Suppressor macrophage treated with lipopolysaccharide for 4 hours (primary cell): ENCODE results near the gene ACAP3.
A peak's percentile ranks its signal among the peaks of the same experiment; 100 is the strongest.

Experiments used
- DNase-seq: peaks from one replicate; pipeline ENCODE4 v3.0.0-alpha.2; 2020

ACAP3 gene, protein sequence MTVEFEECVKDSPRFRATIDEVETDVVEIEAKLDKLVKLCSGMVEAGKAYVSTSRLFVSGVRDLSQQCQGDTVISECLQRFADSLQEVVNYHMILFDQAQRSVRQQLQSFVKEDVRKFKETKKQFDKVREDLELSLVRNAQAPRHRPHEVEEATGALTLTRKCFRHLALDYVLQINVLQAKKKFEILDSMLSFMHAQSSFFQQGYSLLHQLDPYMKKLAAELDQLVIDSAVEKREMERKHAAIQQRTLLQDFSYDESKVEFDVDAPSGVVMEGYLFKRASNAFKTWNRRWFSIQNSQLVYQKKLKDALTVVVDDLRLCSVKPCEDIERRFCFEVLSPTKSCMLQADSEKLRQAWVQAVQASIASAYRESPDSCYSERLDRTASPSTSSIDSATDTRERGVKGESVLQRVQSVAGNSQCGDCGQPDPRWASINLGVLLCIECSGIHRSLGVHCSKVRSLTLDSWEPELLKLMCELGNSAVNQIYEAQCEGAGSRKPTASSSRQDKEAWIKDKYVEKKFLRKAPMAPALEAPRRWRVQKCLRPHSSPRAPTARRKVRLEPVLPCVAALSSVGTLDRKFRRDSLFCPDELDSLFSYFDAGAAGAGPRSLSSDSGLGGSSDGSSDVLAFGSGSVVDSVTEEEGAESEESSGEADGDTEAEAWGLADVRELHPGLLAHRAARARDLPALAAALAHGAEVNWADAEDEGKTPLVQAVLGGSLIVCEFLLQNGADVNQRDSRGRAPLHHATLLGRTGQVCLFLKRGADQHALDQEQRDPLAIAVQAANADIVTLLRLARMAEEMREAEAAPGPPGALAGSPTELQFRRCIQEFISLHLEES

DNA sequence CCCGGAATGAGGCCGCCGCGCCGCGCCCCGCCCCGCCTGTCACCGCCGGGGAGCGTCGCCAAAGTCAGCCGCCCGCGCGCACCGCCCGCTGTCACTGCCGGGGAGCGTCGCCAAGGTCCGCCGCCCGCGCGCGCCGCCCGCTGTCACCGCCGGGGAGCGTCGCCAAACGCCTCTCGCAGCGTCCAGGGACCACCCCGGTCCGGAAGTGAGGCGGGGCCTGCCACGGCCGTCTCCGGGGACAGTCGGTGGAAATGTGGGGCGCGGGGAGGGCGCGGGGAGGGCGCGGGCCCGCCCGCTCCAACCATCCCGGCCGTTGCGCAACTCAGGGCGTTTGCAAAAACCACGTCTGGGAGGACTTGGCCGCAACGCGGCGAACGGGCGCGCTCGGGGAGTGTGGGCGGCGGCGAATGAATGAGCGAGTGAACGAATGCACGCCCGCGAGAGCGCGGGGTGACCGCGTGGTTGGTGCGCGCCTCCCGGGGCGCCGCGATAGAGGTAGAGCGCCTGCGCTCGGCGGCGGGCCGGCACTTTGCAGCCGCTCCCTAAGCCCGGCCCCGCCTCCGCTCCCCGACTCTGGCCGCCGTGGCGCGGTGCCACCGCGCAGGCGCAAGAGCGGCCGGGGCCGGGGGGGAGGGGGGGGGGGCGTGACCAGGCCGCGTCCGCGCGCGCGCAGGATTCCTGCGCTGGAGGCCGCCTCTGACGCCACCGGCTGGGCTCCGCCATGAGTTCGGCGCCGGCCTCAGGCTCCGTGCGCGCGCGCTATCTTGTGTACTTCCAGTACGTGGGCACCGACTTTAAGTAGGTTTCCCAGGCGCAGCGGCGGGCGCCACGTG, at the start of gene ACAP3, which contains the start of gene PUSL1:
Gene ACAP3 (minus strand): TSS at position 8 of the 833 bp plus-strand sequence. CDS start 115 bp downstream, outside the sequence.
Gene PUSL1 (plus strand): TSS at position 675 of the 833 bp plus-strand sequence. CDS start 47 bp downstream, at position 722.
- DNase-seq: peak; percentile 96

DNA sequence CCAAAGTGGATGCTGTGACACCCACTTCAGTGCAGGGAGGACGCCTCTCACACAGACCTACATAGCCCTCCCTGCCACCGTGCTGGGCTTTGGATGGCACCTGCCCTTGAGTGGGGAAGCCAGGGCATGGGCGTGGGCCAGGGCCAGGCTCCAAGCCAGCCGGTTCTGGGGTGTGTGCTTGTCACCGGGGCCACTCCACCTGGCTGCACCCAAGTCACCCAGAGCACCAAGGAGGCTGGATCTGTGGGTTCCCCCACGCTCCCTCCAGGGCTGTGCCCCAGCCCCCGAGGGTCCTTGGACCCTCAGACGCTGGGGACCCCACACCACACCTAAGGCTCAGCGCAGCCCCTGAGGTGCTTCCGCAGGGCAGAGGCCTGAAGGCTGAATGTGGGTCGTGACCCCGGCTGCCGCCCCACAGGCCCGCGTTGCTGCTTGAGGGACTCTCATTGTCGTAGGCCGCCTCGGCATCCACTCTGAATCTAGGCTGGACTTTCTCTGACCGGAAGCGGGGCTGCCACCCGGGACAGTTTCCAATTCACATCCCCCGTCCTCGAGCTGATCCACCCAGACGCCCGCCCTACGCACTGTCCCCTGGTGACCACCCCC, 49.2 kb upstream of the ACAP3 start:
- no peak for DNase-seq

DNA sequence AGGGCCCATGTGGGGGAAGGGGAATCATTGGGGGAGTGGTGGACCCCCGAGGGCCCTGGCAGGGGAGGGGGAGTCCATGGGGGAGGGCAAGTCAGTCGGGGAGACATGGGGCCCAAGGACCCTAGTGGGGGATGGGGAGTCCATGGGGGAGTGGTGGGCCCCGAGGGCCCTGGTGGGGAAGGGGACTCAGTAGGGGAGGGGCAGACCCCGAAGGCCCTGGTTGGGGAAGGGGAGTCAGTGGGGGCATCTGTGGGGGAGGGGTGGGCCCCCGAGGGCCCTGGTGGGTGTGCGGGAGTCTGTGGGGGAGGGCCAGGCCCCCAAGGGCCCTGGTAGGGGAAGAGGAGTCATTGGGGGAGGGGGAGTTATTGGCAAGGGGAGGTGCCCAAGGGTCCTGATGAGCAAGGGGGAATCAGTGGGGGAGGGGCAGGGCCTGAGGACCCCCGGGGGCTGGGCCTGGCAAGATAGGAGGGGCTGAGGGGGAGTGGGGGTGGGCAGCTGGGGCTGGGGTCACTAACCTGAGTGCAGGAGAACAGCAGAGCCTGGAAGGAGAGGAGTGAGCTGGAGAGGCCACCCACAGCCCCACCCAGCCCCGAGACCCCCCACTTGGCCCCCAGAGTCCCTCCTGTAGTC, 48.6 kb upstream of the ACAP3 start:
- DNase-seq: no peak

DNA sequence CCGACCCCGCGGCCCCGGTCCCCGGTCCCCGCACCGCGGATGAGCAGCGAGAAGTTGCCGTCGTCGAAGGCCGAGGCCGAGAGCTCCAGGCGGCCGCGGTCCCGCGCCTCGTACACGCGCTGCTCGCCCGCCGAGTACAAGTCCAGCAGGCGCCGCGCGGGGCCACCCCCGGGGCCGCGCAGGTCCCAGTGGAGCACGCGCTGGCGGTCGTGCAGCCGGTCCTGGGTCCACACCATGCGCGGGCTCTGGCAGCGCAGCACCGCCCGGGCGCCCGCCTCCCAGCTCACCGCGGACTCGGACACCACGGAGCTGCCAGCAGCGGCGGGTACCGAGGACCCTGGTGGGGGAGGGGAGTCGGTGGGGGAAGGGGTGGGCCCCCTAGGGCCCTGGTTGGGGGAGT, 47.7 kb upstream of the ACAP3 start:
- DNase-seq: peak; percentile 23

DNA sequence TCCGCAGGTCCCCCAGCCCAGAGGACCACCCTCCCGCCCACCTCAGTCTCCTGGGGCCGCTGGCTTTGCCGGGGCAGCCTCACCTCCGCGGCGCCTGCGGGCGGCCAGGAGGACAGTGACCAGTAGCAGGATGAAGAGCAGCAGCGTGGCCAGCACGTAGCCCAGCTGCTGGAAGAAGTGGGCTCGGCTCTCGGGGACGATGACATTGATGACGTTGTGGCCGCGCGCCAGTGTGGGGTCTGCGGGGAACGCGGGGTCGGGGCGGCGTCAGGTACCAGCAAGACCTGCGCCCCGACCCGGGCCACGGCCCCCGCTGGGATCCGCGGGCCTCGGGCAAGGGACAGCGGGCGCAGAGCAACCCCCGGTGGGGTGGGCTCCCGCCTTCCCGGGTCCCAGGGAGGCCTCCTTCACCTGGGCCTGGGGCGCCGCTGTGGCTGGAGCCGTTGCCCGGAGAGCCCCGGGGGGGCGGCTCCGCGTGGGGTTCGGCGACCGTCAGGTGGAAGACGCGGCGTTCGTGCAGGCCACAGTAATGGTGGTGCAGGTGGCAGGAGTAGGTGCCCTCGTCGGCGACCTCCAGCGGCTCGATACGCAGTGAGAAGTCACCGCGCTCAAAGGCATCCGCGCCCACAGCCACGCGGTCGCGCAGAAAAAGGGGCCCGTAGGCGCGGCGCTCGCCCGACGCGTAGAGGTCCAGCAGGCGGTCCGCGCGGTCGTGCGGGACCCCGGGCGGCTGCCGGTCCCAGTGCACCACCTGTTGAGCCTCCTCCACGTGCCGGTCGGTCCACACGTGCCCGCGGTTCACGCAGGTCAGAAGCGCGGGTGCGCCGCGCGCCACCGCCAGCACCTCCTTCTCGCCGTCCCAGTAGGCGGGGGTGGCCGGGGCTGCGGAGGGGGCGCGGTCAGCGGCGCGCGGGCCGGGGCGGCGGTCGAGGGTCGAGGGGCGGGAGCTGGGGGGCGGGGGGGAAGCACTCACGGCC, 46.8 kb upstream of the ACAP3 start:
- no peak for DNase-seq

DNA sequence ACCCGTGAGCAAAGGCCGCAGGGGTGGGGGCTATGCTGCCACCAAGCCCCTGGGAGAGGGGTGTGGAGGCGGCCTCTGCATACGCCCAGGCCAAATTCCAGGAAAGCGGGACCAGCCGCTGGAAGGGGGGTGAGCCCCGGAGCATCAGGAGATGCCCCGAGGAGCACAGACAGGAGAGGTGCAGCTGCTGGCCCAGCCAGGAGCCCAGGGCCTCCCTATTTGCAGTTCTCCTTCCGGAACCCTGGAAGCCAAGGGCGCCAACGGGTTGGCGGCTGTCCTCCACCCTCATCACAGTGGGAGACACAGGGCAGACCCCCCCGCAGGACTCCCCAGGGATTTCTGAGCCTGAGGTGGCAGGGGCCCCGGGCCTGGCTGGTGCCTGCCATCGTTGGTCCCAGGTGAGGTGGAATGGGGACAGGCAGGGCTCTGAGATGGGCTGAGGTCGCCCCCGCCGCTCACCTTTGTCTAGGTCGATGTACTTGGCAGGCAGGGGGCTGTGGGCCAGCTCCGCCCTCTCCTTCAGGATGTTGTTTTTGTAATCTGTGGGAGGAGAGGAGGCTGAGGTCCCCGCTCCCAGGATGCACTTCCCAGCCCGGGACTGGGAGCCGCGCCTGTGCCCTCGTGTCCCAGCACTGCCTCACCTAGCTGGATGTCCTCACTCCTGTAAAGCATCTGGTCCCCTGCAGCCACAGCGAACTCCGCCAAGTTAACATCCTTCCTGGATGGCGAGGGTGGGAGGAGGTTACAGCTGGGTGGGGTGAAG, 45.8 kb upstream of the ACAP3 start:
- no peak for DNase-seq

DNA sequence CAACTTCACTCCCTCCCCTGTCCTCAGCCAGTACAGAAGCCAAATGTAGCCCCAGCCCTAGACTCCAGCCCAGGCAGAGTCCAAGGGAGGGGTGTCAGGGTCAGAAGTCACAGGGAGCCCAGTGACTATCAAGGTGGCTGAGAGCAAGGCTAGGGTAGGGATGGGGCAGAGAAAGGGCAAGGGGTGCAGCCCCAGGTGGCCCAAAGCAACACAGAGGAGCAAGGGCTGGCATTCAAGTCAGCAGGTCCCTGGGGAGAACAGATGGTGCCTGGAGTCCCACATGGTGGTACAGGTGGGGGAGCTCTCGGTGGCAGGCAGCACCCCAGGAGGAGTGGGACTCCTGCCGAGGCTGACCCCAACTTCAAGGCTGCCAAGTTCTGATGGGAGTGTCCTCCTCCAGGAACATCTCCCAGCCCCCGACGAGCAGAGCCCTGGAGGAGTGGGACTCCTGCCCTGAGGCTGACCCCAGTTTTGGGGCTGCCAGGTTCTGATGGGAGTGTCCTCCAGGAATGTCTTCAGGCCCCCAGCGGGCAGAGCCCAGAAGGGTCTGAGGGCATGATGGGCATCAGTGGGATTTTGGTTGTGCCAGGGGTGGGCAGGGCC, 45.2 kb upstream of the ACAP3 start:
- no peak for DNase-seq

DNA sequence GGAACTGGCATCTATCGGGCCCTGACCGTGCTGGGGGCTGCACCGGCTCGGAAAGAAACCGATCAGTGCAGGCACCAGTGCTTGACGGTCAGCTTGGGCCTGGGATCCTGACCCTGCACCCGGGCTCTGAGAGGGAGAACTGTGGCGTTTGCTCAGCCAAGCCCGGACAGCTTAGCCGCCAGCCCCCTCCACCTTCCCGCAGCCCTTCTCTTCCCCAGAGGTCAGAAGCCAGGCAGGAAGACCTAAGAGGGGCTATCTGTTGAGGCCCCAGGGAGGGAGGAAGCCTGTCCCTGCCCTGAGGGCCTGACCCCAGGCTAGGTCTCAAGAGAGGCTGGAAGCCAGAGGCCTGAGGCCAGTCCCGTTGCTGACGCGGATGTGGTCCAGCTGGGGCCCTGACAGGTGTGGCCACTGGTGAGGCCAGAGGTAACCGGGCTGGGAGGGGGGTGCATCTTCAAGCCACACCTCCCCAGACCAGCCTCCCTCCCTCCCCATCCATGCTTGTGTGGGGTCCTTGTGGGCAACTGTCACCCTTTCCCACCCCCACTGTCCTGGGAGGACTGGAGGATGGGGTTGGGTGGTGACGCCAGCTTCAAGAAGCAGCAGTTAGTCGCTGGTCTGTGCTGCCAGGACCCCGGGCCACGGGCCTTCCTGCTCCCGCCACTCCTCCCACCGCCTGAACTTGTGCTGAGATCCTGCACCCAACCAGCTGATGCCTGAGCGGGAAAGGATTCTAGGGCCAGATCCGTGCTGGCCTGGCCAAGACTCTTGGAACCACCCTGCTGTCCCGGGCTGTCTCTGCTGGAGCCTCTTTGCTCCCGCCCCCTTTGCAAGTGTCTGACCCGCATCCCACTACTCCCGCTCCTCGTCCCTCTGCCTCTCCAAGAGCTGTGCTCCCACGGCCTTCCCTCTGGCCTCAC, 44.0 kb upstream of the ACAP3 start:
- no peak for DNase-seq

DNA sequence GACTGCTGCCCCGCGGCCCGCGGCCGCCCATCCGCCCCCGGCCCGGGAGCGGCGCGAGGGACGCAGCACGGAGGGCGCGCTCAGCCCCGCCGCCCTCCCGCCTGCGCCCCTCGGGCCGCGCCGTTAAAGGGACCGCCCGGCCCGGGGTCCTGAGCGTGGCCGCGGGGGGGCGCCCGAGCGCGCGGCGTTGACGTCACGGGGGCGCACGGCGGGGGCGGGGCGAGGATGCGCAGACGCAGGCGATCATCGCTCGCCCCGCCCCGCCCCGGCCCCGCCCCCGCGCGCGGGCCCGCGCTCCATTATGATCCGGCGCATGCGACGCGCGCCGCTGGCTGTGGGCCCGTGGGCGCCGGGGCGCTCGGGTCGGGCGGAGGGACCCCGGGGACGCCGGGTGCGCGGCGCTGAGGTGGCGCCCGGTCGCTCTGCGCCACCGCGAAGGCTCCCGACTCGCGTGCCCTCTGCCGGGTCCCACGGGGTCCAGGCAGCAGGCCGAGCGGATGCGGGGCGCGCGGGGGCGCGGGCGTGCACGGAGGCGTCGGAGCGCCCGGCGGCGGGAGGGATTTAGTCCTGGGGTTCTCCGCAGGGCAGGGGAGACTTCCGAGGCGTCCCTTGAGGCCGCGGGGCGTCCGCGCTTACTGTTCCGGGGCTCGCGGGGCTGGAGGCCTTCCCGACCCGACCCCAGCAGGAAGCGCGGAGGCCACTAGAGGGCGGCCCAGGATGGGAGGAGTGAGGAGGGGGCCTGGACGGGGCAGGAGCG, 41.7 kb upstream of the ACAP3 start, which contains the start of gene DVL1:
Gene DVL1 (minus strand): TSS at position 163 of the 757 bp plus-strand sequence. CDS start 353 bp downstream, outside the sequence.
- DNase-seq: peak; percentile 83

DNA sequence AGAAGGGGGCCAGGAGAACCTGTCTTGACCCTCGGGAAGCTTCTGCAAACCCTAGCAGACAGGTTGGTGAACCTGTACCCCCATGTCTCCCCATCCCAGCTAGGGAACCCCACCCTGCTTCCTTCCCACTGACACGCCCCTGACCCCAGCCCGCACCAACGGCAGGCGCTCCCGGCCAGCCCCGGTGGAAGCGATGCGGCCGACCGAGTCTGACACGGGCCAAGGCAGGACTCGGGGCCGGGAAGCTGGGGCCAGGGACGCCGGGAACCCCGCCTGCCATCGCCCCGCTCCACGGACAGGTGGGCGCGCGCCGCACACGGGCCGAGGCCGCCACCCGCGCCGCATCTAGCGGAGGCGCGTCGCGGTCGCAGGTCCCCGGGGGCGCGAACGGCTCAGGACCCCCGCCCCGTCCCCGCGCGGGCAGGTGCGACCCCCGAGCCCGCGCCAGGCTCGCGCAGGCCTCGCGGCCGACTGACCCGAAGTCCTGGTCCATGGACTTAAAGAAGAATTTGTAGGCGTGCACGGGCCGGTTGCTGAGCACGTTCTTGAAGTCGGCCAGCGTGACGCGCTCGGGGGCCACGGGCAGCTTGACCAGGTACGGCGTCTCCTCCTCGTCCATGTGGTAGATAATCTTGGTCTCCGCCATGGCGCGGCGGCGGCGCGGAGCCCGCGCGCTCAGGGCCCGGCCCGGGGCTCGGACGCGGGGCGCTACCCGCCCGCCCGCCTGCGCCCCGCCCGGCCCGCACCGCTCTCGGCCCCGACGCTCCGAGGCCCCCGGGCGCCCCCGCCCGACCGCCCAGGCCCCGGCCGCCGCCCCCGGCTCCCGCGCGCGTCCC, 40.9 kb upstream of the ACAP3 start:
- DNase-seq: no peak

DNA sequence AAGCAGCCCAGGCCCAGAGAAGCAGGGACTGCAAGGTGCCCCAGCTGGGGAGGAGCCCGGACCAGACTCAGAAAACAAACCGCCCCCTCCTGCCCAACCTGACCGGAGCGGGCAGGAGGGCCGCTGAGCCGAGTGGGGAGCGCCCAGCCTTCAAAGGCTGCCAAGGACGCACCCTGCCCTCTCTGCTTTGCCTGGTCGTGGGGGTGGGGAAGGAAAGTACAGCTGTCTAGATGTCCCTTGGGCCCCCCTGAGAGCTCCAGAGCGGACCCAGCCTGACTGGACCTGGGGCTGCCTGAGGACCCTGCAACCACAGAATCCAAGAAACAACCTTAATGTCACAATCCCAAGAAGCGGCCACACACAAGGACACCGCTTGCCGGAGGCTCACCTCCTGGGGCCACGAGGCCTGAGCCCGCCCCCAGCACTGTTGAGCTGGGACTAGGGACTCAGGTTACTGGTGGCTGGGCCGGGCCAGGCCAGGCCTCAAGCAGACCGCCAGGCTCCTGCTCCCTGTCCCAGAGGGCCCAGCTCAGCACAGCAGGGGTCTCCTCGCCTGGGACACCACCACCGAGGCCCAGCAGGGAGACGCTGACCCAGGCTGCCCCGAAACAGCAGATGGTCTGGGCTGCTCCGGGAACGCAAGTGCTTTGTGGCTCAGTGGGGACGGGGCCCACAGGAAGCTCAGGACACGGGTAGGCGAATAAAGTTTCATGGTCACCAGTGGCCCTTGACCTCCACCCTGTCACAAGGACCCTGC, 40.1 kb upstream of the ACAP3 start:
- no peak for DNase-seq

DNA sequence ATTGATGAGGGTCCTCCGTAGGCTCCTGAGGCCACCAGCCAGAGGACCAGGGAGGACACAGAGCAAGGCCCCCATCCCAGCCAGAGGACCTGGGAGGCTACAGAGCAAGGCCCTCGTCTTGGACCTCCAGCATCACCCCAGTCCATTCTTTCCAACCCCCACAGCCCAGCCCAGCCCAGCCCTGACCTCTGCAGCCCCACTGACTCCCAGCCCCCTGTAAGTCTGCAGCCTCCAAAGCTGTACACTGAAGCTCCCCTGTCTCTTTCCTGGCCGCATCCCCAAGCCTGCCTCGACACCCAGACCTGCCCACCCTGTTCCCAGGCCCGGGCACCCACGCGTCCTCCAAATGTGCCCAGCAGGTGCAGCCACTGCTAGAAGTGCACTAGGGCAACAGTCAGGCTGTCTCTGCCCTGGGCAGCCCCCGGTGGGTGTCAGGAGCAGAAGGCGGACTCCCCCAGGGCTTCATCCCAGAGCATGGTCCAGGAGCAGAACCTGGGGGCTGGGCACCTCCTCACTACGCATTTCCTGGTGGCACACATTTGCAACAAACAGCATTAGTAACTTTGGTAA, 39.4 kb upstream of the ACAP3 start:
- no peak for DNase-seq

DNA sequence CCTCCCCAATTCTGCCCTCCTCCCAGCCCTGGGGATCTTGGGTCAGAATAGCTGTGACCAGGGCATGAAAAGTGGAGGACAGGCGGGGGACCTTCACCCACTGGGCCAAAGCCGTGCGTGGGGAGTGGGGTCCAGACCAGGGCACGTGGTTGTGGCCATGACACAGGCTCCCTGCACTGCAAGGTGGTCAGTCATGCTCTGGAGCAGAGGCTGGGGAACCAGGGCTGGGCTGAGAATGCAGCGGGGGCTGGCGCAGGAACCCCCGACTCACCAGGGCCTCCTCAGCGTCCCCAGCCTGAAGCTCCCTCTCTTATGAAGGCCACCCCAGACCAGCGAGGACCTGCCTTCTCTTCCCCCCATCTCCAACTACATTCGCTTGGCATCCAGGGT, 38.8 kb upstream of the ACAP3 start:
- no peak for DNase-seq

DNA sequence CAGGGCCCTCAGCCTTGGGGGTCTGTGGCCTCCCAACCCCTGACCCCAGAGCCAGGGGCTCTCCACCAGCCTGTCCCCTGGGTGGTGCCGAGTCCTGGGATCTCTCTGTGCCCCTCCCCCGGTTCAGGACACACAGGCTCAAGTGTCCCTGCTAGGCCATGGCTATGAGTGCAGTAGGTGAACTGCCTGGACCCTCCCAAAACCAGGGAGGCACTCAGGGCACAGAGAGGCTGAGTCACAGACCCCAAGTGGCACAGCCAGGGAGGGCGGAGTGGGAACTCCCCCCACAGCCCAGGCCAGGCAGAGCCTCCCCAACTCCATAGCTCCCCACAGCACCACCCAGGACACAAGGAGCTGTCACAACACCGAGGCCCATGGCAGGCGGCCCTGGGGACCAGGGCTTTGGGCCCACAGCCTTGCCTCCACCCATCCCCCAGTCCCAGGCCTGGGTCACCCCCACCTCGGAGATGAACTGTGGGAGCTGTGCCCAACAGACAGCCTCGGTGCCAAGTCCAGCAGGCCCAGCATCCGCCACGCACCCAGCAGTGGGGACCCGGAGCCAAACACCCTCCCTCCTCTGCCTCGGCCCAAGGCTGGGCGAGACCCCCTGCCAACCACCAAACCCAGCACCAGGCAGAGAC, 38.2 kb upstream of the ACAP3 start:
- no peak for DNase-seq

DNA sequence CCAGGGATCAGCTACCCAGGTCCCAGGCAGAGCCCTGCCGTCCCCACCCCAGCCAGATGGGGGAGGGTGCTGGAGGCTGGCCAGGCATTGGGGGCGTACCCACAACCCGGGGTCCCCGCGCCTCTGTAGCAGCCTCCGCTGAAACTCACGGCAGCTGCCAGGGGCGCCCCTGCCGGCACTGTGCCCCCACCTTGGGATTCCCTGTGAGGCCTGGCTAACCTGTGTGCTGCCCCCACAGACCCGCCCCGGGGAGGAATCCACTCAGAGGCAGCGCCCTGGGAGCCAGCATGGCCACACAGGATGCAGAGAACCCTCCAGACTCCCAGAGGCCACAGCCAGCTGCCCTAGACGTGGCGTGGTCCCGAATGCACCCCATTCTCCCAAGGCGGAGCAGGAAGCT, 37.7 kb upstream of the ACAP3 start:
- no peak for DNase-seq
